GM19468 (cell line): Measurements from ENCODE around the gene CAV1.
"Not testable (repeated sequence)": the region's sequence is repeated elsewhere in the genome, so short reads cannot be mapped to it uniquely, and the experiment has no call there.

Experiments used
- ATAC-seq: cut with Tn5 transposase; IDR thresholded peaks from one replicate; pipeline ENCODE4 v1.9.1; 2021; ENCODE audit warnings: mild to moderate bottlenecking, moderate library complexity, moderate number of reproducible peaks; ENCODE audit not compliant: unreplicated experiment; ENCODE audit errors: extremely low read depth

Gene CAV1

DNA sequence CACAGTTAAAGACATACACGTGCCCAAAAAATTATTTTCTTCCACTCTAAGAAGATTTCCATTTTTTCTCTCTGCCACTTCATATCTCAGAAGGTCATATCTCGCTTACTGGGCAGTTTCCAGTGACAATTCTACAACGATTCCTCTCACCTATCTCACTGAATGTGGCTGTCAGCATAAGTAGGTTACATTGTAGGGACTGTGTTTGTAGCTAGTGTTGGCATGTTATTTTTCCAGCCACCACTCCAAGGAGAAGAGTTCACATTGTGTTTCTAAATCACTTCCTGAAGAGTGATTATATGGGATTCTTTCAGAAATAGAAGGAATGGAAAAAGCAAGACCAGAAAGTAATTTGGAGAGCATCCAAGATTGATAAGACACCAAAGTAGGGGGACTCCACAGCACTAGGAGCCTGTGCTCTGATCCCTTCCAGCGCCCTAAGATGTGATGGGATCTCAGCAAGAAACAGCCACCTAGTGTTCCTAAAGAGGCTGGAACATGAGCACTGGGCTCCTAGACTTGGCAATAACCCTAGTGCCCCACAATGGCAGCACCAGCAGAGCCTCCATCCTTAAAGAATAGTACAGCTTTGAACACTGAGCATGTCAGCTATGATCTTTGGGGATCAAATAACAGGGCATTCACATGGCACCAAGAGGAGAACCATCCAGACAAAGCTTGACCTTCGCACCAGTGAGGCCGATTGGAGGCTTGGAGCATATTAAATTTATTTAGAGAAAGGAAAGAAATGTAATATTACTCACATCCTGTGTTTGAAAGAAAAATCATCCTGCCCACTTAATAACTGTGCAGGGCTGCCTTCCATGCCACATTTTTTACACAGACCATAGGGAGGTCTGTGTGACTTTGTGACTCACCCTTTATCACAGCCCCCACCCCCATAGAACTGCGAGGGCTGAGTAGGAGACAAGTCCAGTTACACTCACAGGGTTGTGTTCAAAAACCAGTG lies 51.8 kb downstream of the CAV1 start:
- ATAC-seq, result peak; percentile 1

DNA sequence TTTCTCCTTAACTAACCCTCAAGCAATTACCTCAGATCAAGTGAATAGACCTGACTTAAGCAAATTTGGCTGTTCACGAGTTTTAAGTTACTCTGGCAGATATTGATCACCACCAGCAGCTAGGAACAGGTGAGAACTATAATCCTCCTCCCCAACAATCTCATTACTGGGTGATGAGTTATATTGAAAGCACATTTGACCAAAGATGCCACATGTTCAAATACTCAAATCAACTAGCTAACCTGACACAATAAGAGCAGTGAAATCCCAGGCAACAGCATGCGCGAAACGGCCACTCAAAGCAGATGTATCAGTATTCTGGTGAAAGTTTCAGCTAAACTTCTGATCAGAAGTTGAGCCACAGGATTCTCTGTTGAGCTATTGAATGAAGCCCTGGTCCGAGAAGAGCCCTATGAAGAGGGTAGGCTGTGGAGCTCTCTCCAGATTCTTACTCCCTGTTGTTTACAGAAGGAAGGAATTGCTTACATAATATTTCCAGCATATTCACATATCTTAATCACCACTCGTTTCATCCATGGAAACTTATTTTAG lies 52.6 kb downstream of the CAV1 start:
- peak; percentile 83 for ATAC-seq

DNA sequence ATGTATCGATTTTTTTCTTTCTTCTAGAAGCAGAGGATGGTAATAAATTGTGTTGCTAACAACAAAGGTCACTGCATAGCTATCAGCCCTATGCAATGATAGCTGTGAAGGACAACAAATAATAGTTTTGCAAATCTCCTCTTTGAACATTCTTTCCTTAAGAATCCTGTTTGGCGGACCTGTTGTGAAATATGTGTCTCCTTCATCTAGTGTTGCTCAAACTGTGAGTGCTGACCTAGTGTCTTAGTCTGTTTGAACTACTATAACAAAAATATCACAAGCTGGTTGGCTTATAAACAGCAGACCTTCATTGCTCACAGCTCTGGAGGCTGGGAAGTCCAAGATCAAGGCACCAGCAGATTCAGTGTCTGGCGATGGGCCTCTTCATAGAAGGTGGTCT lies 53.7 kb downstream of the CAV1 start:
- no peak for ATAC-seq

DNA sequence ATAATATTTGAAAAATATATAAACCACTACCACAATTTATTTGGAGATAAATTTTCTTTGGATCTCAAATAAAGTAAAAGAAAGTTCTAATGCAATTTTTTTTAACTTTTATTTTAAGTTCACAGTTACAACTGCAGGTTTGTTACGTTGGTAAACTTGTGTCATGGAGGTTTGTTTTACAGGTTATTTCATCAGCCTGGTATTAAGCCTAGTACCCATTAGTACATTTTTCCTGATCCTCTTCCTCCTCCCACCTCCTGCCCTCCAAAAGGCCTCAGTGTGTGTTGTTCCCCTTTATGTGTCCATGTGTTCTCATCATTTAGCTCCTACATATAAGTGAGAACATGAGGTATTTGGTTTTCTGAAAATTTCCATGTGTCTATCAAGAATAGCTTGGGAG lies 54.5 kb downstream of the CAV1 start:
- ATAC-seq, result no peak

DNA sequence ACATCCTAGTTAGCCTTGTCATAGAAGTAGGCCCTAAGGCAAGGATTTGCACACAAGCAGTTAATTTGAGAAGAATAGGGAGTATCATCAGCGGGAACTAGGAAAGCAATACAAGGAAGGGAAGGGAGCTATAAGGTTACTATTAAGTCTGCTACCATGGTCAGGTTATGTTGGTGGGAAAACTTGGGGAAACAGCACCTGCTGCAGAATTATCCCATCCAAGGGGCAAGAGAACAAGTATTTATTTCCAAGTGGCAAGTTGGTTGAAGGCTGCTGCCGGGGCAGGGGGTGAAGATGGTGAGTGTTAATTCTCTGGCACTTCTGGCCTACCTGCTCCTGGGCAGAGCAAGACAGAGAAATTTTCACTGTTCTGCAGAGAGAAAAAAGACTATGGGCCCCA lies 55.0 kb downstream of the CAV1 start:
- no peak for ATAC-seq

DNA sequence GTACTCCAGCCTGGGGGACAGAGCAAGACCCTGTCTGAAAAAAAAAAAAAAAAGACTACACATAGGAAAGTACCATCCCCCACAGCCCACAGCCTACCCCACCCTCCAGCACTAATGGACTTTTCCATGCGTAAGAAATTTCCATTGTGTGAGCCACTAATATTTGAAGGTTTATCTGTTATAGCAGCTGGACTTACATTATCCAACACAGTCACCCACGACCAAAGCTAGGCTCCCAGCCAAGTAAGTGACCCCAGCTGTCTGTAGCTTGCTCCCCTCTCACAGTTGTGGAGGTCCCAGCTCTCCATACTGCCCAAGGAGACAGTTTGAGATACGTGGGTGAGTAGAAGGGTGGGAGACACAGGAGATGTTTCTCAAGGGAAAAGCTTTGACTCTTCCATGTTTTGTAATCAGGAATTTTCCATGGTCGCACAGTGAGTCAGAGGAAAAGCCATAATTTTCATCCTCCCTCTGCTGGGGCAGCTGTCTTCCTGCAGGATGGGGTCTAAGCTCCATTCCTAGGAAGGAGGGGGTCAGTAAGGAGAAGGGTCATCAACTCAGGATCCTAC lies 57.4 kb downstream of the CAV1 start:
- ATAC-seq, result no peak

DNA sequence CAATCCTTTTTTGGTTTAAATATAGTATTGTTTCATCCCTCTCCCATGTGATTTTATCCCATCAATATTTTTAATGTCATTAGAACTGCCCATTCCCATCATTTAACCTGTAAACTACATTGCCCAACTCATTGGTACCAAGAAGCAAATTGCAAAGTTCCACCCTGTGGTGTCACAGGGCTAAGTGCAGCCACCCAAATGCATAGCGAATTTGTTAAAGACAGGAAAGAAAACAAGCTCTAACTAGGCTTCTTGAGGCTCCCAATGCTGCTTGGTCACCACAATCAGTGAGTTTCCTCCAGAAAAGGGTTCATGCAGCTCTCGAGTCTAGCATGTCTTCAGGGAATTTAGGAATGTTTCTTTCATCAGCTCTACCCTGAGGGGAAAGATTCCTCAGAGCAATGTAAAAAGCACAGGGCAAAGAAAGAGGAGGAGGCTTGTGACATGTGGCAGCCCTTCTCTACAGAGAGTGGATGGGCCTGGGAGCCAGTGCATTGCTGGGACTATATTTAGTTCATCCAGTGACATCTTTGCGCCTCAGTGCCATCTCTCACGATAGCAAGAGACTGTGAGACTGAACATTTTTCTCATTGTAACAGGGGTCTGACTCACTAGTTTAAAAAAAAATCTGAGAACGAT lies 58.1 kb downstream of the CAV1 start:
- no peak for ATAC-seq

DNA sequence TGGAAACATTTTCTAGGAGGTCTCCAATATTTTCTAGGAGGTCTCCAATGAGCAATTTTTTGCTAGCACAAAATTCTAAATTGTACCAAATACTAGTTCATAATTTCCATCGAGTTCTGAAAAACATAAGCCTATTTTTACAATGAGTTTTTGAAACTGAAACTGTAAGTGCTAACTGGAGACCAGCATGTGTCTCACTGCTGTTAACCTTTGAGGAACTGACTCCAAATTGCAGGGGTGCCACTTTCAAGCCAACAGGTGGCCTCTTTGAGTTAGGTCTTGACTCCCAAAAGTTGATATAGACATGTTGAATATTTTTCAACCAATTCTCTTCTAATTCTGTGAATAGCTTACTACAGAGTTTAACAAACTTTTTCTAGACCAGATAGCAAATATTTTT lies 58.8 kb downstream of the CAV1 start:
- peak; percentile 89 for ATAC-seq

DNA sequence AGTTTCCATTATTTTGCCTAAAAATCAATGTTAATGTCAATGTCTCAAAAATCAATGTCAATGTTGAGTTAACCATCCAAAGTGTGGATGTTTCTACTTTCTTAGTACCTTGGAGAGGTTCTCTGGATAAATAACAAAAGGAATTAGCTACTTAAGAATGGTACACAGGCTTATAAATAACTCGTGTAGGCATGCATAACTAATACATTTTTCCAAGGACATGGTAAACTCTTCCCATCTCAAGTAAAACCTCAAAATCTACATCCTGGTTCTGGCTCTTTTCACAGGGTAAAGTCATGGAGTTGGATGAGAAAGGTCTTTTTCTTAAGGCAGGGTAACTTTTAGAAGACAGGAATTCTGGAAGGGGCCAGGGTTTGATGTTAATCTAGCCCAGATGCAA lies 59.9 kb downstream of the CAV1 start:
- no peak for ATAC-seq

DNA sequence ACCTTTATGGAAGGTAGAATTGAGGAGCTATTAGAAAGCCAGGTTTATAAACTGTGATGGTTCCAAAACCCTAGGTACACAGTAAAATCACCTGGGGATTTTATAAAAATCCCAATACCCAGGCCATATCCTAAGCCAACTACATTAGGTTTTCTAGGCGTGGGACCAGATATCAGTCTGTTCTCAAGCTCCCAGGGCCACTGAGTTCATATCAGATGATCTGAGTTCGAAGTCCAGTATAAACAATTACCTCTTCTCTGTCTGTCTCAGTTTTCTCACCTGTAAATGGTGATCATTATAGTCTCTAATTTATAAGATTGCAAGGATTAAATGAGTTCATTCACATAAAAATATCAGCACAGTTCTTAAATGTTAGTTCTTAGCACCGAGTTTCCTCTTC lies 60.6 kb downstream of the CAV1 start:
- no peak for ATAC-seq

DNA sequence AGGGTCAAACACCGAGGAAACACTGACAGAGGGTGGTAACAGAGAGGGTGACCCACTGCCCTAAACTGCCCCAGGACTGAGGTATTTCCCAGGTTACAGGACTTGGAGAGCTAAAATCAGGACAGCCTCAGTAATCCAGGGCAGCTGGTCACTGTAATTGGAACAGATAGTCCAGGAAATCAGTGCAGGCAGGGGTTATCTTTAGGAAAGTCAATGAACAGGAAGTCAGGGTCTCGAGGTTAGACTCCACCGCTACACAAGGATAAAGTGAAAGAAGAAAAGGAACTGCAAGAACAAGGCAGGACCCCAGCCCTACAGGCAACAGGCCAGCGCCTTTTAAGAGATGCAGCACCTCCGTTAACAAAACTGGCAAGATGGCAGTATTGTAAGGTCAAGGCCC lies 61.1 kb downstream of the CAV1 start:
- ATAC-seq, result no peak

DNA sequence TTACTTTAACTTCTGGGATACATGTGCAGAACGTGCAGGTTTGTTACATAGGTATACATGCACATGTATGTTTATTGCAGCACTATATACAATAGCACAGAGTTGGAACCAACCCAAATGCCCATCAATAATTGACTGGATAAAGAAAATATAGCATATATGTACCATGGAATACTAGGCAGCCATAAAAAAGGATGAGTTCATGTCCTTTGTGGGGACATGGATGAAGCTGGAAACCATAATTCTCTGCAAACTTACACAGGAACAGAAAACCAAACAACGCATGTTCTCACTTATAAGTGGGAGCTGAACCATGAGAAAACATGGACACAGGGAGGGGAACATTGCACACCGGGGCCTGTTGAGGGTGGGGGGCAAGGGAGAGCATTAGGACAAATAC lies 62.4 kb downstream of the CAV1 start:
- ATAC-seq, result not testable (repeated sequence)

DNA sequence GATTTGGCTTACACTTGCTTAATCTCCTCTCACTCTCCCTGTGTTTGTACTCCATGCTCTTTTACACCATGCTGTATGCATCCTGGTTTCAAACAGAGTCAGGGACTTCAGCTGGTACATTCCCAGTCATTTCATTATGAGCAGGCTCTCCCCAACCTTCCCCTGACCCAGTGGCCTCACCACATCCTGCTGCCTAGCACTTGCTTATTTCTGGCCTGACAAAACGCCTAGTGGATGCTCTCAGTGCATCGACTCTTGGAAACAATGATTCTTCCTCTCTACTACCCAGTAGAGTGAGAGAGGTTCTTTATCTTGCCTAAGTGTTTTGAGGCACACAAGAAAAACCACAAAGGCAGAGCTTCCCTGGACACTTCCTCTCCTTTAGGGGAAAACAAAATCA lies 63.4 kb downstream of the CAV1 start:
- no peak for ATAC-seq

DNA sequence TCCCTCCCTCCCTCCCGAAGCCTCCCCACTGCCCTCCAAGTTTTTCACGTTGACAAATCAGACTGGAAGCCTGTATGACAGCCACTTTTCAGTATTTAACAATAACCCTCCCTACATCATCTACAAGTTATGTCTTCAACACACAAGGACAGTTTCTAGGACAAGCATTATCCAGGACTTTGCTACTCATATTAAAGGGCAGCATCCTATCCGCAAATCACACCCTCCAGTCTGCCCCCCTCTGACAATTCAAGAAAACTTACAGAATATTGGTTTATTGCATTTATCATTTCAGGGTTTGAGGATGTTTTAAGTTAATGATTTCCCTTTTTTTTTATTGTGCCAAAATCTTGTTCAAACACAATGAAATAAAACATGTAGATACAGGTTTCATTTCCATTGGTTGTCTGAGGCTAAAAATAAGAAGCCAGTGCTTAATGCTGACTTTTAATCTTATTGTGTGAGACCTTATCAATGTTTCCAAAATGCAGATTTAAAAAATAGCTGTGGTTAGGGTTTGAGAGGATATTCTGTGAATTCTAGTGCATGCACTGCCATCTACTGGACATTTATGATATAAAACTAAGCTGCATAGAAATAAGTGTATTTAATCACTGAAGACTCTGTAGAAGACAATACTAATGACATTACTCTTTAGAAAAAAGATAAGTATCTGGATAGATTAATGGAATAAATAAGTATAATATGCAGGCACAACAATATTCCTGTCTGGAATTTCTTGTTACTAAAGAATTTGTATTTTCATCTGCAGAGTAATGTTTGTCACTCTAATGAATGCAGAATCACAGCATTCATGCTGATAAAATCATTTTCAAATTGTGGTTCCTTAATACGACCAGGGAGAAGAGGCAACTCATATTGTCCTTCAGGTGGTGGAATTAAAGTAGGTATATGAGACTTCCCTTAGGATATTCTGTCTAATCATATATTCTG lies 64.1 kb downstream of the CAV1 start:
- no peak for ATAC-seq

DNA sequence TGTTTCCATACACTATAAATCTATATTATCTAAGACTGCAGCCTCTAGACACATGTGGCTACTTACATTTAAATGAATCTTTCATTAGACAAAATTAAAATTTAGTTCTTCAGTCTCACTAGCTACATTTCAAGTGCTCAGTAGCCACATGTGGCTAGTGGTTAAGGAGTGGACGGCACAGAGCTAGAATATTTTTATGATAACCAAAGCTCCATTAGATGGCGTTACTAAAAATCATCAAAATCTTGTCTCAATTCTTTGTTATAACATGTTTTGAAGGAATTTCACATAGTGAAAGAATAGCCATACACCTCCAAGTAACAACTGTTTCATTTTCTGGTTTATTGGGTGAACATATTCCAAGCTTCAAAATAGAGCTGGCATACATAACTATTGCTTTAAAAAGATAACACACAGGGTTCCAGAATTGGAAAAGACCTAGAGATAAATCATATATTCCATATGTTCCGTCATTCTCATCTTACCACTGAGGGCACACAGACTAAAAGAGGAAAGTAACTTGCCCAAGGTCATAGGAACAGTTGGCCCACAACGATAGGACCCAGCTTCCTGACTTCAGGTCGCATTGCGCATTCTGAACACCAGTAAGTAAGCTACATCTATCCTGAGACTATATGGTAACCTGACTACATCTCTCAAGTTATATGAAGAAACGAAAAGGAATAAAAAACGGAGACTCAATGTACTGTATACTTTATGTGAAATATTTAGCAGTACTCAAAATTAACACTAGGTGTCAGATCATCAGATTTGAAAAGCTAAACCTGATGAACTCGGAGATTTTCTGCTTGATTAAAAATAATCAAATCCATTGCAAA lies 66.6 kb downstream of the CAV1 start:
- ATAC-seq, result no peak

DNA sequence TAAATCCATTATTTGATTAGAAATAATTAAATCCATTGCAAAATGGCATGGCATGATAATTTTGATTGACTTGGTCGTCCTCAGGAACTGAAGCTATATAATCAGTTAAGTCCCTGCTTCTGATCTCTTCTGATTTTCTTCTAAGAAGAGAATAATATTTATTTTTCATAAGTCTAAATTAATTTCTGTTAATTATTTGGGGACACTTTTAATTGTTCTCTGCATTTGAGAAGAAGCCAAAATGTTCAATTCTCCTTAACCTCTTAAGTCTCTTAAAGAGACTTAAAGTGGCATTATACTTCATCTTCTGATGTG lies 67.2 kb downstream of the CAV1 start:
- no peak for ATAC-seq

DNA sequence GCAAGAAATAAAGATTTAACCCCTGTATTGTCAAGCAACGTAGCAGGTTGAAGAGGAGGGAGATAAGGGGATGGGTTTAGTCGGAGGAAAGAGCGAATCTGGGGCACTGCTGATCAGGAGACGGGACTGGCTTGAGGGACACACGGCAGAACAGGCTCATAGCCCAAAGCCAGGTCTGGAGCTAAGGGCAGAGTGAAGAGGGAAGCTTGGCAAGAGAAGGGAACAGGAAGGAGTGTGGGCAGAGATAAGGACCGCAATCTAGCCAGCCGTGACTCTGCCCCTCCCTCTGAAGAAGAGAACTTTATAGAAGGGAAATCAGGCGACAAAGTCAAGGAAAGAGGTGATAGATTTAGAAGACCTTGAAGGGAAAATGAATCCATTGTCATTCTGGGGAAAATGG lies 67.6 kb downstream of the CAV1 start:
- no peak for ATAC-seq

DNA sequence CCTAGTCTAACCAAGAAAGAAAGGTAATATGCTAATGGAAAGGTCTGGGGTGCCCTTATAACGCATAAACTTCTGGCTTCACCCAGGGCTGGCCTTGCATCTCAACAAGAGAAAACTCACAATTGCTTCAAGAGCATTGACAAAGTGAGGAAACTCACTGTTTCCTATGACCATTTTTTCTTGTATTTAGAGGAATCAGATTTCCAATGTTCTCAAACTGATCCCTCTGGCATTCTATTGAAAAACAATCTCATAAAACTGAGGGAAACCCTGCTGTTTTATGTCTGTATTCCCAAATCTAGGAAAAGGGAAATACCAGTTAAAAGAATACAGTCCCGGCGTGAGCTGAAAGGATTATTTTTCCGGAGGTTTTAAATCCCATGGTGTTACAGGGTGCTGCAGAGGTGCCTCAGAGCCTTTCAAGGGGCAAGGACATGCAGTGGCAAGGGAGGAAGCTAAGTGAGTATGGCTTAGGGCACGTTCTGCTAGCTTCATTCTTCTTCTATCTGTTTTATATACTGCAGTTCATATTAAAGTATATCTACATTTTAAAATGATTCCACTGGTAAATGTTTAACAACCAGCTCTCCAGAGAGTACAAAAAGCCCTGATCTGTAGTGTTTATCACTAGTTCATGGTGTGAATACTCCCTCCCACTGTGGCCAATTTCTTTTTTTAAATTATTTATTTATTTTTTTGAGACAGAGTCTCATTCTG lies 68.7 kb downstream of the CAV1 start:
- no peak for ATAC-seq

DNA sequence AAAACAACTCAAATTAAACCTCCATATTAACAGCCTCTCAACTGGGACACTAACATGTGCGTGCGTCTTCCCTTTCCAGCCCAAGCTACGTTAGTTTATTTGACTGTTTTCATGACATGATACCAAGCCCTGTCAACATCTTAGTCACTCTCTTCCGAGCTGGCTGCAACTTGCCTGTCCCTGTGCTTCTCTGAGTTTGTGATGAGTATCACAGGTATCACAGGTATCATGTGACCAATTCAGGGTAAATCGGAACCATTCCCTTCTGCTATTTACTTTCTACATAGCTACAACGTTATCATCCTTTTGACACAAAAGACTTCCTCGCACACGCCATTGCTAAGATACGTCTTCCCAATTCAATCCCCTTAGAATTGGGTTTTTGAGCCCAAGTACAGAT lies 70.2 kb downstream of the CAV1 start:
- no peak for ATAC-seq
